Measurements from ENCODE around the gene LGALS3BP. TPM values are rescaled to one million over a fixed set of nuclear protein-coding genes. Genes with fewer than 3 reads are reported as not detected.

Gene LGALS3BP
- total and polyA plus RNA-seq, 2 of the 13 experiments (the other 11 are each of a cell fraction or from before 2014, with no cell fraction given): 137 to 332 TPM

- TF ChIP-seq, protein P1, sequence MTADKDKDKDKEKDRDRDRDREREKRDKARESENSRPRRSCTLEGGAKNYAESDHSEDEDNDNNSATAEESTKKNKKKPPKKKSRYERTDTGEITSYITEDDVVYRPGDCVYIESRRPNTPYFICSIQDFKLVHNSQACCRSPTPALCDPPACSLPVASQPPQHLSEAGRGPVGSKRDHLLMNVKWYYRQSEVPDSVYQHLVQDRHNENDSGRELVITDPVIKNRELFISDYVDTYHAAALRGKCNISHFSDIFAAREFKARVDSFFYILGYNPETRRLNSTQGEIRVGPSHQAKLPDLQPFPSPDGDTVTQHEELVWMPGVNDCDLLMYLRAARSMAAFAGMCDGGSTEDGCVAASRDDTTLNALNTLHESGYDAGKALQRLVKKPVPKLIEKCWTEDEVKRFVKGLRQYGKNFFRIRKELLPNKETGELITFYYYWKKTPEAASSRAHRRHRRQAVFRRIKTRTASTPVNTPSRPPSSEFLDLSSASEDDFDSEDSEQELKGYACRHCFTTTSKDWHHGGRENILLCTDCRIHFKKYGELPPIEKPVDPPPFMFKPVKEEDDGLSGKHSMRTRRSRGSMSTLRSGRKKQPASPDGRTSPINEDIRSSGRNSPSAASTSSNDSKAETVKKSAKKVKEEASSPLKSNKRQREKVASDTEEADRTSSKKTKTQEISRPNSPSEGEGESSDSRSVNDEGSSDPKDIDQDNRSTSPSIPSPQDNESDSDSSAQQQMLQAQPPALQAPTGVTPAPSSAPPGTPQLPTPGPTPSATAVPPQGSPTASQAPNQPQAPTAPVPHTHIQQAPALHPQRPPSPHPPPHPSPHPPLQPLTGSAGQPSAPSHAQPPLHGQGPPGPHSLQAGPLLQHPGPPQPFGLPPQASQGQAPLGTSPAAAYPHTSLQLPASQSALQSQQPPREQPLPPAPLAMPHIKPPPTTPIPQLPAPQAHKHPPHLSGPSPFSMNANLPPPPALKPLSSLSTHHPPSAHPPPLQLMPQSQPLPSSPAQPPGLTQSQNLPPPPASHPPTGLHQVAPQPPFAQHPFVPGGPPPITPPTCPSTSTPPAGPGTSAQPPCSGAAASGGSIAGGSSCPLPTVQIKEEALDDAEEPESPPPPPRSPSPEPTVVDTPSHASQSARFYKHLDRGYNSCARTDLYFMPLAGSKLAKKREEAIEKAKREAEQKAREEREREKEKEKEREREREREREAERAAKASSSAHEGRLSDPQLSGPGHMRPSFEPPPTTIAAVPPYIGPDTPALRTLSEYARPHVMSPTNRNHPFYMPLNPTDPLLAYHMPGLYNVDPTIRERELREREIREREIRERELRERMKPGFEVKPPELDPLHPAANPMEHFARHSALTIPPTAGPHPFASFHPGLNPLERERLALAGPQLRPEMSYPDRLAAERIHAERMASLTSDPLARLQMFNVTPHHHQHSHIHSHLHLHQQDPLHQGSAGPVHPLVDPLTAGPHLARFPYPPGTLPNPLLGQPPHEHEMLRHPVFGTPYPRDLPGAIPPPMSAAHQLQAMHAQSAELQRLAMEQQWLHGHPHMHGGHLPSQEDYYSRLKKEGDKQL (CRISPR knock-in tag; IDR thresholded peaks at IDR 0.05; ENCODE audit: low read depth): peak; percentile 46; the same call in 1 of the 2 replicates
- TF ChIP-seq ZMYM4 (CRISPR knock-in tag; IDR thresholded peaks at IDR 0.05): peak; percentile 65
- TF ChIP-seq SMARCC2 (IDR thresholded peaks at IDR 0.05): peak; percentile 83; the same call in 1 of the 2 replicates
- TF ChIP-seq ELF4 (CRISPR knock-in tag; IDR thresholded peaks at IDR 0.05; ENCODE audit: borderline replicate concordance): peak; percentile 80; the same call in 1 of the 2 replicates
- no peak for TF ChIP-seq ZNF296 (CRISPR knock-in tag; conservative IDR thresholded peaks at IDR 0.05)
- TF ChIP-seq ZHX1 (CRISPR knock-in tag; IDR thresholded peaks at IDR 0.05; ENCODE audit: low read depth): peak; percentile 41; the same call in 1 of the 2 replicates
- TF ChIP-seq DPF2 (CRISPR knock-in tag; IDR thresholded peaks at IDR 0.05; ENCODE audit: borderline replicate concordance, low read depth): peak; percentile 98
- peak; percentile 85; the same call in 1 of the 2 replicates for TF ChIP-seq YEATS4 (CRISPR knock-in tag; IDR thresholded peaks at IDR 0.05; ENCODE audit: borderline replicate concordance)
- TF ChIP-seq, protein P2, sequence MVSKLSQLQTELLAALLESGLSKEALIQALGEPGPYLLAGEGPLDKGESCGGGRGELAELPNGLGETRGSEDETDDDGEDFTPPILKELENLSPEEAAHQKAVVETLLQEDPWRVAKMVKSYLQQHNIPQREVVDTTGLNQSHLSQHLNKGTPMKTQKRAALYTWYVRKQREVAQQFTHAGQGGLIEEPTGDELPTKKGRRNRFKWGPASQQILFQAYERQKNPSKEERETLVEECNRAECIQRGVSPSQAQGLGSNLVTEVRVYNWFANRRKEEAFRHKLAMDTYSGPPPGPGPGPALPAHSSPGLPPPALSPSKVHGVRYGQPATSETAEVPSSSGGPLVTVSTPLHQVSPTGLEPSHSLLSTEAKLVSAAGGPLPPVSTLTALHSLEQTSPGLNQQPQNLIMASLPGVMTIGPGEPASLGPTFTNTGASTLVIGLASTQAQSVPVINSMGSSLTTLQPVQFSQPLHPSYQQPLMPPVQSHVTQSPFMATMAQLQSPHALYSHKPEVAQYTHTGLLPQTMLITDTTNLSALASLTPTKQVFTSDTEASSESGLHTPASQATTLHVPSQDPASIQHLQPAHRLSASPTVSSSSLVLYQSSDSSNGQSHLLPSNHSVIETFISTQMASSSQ (IDR thresholded peaks at IDR 0.05; ENCODE audit: low read depth): no peak
- TF ChIP-seq, protein P2 (CRISPR knock-in tag; IDR thresholded peaks at IDR 0.05; ENCODE audit: borderline replicate concordance): 0 out of 2 replicates have a peak, but pooled peaks have one; percentile 67
- TF ChIP-seq KDM5B (CRISPR knock-in tag; IDR thresholded peaks at IDR 0.05; ENCODE audit: borderline replicate concordance): peak; percentile 42; the same call in 1 of the 2 replicates
- TF ChIP-seq CHD4 (IDR thresholded peaks at IDR 0.05; ENCODE audit: borderline replicate concordance, low read length): peak; percentile 43; the same call in 1 of the 2 replicates
- TF ChIP-seq ZNF761 (CRISPR knock-in tag; conservative IDR thresholded peaks at IDR 0.05): peak; percentile 80
- no peak for TF ChIP-seq ZNF20 (CRISPR knock-in tag; IDR thresholded peaks at IDR 0.05)
- TF ChIP-seq ZNF607 (CRISPR knock-in tag; IDR thresholded peaks at IDR 0.05; ENCODE audit: borderline replicate concordance): peak; percentile 52; the same call in 1 of the 2 replicates
Observed at GRCh38 chr17:79026376-79027273, 46.9 kb upstream of the LGALS3BP start (continued).

Measured in HepG2 (cell line).